Astrocyte of the spinal cord (primary cell): Measurements from ENCODE around the gene ZNHIT6.

ENCODE experiments used
- DNase-seq: peaks from one replicate; pipeline ENCODE4 v3.0.0; 2011; ENCODE audit warnings: low read depth, low spot score
- H3K4me3 ChIP-seq: 2 replicates; pipeline ENCODE4 v1.5.1; 2011; ENCODE audit warnings: low read depth, mild to moderate bottlenecking, low read length, moderate library complexity
- CTCF ChIP-seq: IDR thresholded peaks from 2 replicates; pipeline ENCODE4 v1.5.1; 2012; ENCODE audit warnings: low read depth, mild to moderate bottlenecking, low read length, inconsistent platforms
- in situ Hi-C: cut with HindIII; loops from 2 replicates; pipeline ENCODE4 v1.10.0; 2017; ENCODE audit warnings: low sequenced_read_pairs

The ZNHIT6 gene, protein sequence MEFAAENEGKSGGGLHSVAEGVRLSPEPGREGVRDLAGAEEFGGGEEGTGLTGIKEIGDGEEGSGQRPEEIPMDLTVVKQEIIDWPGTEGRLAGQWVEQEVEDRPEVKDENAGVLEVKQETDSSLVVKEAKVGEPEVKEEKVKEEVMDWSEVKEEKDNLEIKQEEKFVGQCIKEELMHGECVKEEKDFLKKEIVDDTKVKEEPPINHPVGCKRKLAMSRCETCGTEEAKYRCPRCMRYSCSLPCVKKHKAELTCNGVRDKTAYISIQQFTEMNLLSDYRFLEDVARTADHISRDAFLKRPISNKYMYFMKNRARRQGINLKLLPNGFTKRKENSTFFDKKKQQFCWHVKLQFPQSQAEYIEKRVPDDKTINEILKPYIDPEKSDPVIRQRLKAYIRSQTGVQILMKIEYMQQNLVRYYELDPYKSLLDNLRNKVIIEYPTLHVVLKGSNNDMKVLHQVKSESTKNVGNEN

GRCh38 chr1:85707990-85708828 lies at the start of gene ZNHIT6:
ZNHIT6 (minus strand) TSS chr1:85708433; CDS start chr1:85708284, 149 bp downstream.
- H3K4me3 ChIP-seq = peak within 1 kb of the TSS; percentile 67
- TF ChIP-seq CTCF = peak; percentile 26
- peak; percentile 96 for DNase-seq
- in situ Hi-C loops = no loop called here

DNA sequence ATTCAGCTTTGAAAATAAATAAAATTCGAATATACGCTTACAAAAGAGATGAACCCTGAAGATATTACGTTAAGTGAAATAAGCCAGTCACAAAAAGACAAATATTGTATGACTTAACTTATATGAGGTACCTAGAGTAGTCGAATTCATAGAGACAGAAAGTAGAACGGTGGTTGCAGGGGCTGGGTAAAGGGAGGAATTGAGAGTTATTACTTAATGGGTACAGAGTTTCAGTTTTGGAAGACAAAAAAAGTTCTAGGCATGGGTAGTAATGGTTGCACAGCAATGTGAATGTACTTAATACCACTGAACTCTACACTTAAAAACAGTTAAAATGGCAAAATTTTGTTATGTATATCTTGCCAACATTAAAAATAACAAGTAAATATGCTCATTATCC lies 48.6 kb upstream of the ZNHIT6 start:
- no peak for TF ChIP-seq CTCF
- in situ Hi-C loops = no loop called here
- H3K4me3 ChIP-seq = no peak overlapping the region
- DNase-seq = no peak

DNA sequence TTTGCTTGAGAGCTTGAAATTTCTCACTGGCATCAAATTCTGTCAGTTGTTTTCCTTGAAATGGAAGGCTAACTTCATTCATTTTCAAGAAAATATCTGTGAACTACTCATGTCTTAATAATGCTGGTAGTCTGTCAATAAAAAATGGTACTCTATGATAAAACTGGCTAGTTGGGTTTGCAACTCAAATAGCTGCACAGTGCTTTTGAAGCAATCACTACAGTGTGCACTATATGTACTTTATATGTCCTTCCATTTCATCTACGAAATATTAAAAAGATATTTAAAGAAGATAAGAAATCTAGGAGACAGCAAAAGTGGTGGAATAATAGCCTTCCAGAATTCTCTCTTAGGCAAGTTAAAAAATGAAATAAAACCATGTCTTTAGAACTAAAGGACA lies 39.9 kb upstream of the ZNHIT6 start:
- in situ Hi-C loops = no loop called here
- no peak for TF ChIP-seq CTCF
- no peak for DNase-seq
- no peak overlapping the region for H3K4me3 ChIP-seq

DNA sequence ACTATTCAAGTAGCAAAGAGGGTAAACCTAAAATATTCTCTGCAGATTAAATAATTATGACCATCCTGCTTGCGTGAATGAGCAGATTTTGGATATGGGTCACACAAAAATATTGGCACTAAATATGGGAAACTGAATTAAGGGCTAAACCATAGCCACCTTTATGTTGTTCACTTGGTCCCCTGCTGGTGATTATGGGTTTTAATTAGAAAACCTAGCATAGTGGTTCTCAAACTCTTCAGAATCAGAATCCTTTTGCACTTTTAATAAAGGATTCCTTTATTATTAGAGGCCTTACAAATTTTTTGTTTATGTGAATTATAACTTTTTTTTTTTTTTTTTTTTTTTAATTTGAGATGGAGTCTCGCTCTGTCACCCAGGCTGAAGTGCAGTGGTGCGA lies 38.5 kb upstream of the ZNHIT6 start:
- in situ Hi-C loops = no loop called here
- no peak overlapping the region for H3K4me3 ChIP-seq
- TF ChIP-seq CTCF = no peak
- DNase-seq = no peak

DNA sequence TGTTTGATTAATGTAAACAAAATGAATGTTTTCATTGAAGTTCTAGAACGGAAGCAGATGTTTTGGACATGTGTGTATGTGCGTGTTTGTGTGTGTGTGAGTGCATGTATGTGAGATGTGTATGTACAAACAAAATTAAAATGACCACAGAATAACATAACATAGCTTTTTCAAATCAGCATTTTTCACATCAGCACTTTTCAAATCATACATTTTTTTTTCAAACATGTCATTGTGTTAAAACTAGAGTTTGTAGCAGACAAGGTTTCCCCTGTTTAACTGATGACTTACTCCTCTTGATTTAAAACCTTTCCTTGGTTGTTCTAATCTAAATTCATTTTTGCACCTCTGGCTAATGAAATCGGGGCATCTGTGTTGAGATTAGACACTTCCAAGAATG lies 35.6 kb upstream of the ZNHIT6 start:
- no peak for TF ChIP-seq CTCF
- in situ Hi-C loops = no loop called here
- no peak for DNase-seq

GRCh38 chr1:85734931-85735330 lies 26.7 kb upstream of the ZNHIT6 start:
- in situ Hi-C loops = no loop called here
- H3K4me3 ChIP-seq = no peak overlapping the region
- TF ChIP-seq CTCF = no peak
- DNase-seq = no peak

More for the DNA sequence above, 35.6 kb upstream of the ZNHIT6 start:
- no peak overlapping the region for H3K4me3 ChIP-seq
